ENCODE results near the gene GMPR. TPM values are rescaled to one million over a fixed set of nuclear protein-coding genes. Genes with fewer than 3 reads are reported as not detected.
"Not testable (repeated sequence)": the region's sequence is repeated elsewhere in the genome, so short reads cannot be mapped to it uniquely, and the experiment has no call there.

Gene GMPR
- polyA plus RNA-seq, 1 experiment: 8.6 TPM

- CTCF ChIA-PET: interaction anchor here (0.7 kb wide), 1 partner anchor 532 kb away, joined by 3 read pairs; no protein-coding TSS in a partner anchor
- TF ChIP-seq CTCF (IDR thresholded peaks at IDR 0.05; ENCODE audit: low read depth, low read length): no peak
- POLR2A ChIA-PET: no interaction called here
Observed at GRCh38 chr6:16223362-16223761, 15.0 kb upstream of the GMPR start.

GRCh38 chr6:16224409-16224808 lies 14.0 kb upstream of the GMPR start:
- TF ChIP-seq CTCF (IDR thresholded peaks at IDR 0.05; ENCODE audit: low read depth, low read length): no peak
- no peak overlapping the region for H3K27ac ChIP-seq (ENCODE audit: low read depth, low read length)
- no peak for DNase-seq (ENCODE audit: low read depth, low spot score)
- CTCF ChIA-PET: interaction anchor here (0.7 kb wide), 1 partner anchor 533 kb away, joined by 3 read pairs; no protein-coding TSS in a partner anchor
- POLR2A ChIA-PET: no interaction called here
- peaks cover 2% of the 10 kb centered on the region; the same call in 1 of the 2 replicates for H3K9me3 ChIP-seq (ENCODE audit: control insufficient read depth, insufficient read depth, low read length)
- no peak overlapping the region for H3K4me3 ChIP-seq (ENCODE audit: low read depth, low read length)
- H3K27me3 ChIP-seq (ENCODE audit: control insufficient read depth, insufficient read depth, low read length): peaks cover 3% of the 10 kb centered on the region

More at GRCh38 chr6:16223362-16223761, 15.0 kb upstream of the GMPR start:
- H3K27me3 ChIP-seq (ENCODE audit: control insufficient read depth, insufficient read depth, low read length): no peaks in the 10 kb centered on the region
- no peak overlapping the region for H3K27ac ChIP-seq (ENCODE audit: low read depth, low read length)
- H3K9me3 ChIP-seq (ENCODE audit: control insufficient read depth, insufficient read depth, low read length): peaks cover 3% of the 10 kb centered on the region; the same call in 1 of the 2 replicates
- H3K4me3 ChIP-seq (ENCODE audit: low read depth, low read length): no peak overlapping the region
- no peak for DNase-seq (ENCODE audit: low read depth, low spot score)

- CTCF ChIA-PET; H3K4me3 ChIP-seq (ENCODE audit: low read depth, low read length); H3K9me3 ChIP-seq (ENCODE audit: control insufficient read depth, insufficient read depth, low read length); DNase-seq (ENCODE audit: low read depth, low spot score); POLR2A ChIA-PET; H3K27ac ChIP-seq (ENCODE audit: low read depth, low read length); H3K27me3 ChIP-seq (ENCODE audit: control insufficient read depth, insufficient read depth, low read length): not testable (repeated sequence)
Observed at GRCh38 chr6:16225062-16225731, 13.2 kb upstream of the GMPR start.

- H3K9me3 ChIP-seq (ENCODE audit: control insufficient read depth, insufficient read depth, low read length); H3K27me3 ChIP-seq (ENCODE audit: control insufficient read depth, insufficient read depth, low read length); DNase-seq (ENCODE audit: low read depth, low spot score); H3K27ac ChIP-seq (ENCODE audit: low read depth, low read length); POLR2A ChIA-PET; H3K4me3 ChIP-seq (ENCODE audit: low read depth, low read length); CTCF ChIA-PET: not testable (repeated sequence)
Observed at GRCh38 chr6:16226117-16227047, 12.0 kb upstream of the GMPR start.

GRCh38 chr6:16227048-16227562 lies 11.3 kb upstream of the GMPR start:
- H3K4me3 ChIP-seq (ENCODE audit: low read depth, low read length): no peak overlapping the region
- ChIA-PET POLR2A (no interaction called here), CTCF (no interaction called here)
- no peak for TF ChIP-seq CTCF (IDR thresholded peaks at IDR 0.05; ENCODE audit: low read depth, low read length)
- H3K27ac ChIP-seq (ENCODE audit: low read depth, low read length): no peak overlapping the region
- peaks cover 3% of the 10 kb centered on the region for H3K27me3 ChIP-seq (ENCODE audit: control insufficient read depth, insufficient read depth, low read length)
- H3K9me3 ChIP-seq (ENCODE audit: control insufficient read depth, insufficient read depth, low read length): peaks cover 2% of the 10 kb centered on the region; the same call in 1 of the 2 replicates
- no peak for DNase-seq (ENCODE audit: low read depth, low spot score)
